T-helper 1 cell (primary cell): ENCODE results near the gene SLC7A4.
"Not testable (repeated sequence)": the region's sequence is repeated elsewhere in the genome, so short reads cannot be mapped to it uniquely, and the experiment has no call there.

Source experiments
- DNase-seq, 5 donors: peaks; one replicate each; pipeline ENCODE4 v3.0.0-alpha.2; 2012 to 2020

The SLC7A4 gene

DNA sequence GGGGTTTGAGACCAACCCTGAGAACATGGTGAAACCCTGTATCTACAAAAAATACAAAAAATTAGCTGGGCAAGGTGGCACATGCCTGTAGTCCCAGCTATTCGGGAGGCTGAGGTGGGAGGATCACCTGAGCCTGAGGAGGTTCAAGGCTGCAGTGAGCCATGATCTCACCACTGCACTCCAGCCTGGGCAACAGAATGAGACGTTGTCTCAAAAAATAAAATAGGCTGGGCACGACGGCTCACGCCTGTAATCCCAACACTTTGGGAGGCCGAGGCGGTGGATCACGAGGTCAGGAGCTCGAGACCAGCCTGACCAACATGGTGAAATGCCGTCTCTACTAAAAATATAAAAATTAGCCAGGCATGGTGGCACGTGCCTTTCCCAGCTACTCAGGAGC lies 32.1 kb upstream of the SLC7A4 start:
- not testable (repeated sequence) for DNase-seq

DNA sequence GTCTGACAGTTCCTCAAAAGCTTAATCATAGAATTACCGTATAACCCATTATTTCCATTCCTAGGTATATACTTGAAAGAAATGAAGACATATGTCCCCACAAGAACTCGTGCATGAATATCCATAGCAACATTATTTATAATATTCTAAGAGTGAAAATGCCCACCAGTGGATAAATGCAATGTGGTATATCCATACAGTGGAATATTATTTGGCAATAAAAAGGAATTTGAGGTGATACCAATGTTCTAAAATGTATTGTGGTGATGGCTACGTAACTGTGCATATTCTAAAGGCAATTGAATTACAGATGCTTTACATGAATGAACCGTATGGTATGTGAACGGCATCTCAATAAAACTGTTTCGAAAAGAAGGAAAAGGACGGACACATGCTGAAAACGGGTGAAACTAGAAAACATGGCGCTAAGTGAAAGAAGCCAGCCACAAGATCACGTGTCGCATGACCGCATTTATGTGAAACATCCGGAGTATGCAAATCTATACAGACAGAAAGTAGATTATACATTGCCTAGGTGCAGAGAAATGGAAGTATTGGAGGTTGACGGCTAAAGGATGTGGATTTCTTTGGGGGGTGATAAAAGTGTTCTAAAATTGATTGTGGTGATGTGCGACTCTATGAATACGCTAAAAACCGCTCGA lies 29.4 kb upstream of the SLC7A4 start:
- not testable (repeated sequence) for DNase-seq

DNA sequence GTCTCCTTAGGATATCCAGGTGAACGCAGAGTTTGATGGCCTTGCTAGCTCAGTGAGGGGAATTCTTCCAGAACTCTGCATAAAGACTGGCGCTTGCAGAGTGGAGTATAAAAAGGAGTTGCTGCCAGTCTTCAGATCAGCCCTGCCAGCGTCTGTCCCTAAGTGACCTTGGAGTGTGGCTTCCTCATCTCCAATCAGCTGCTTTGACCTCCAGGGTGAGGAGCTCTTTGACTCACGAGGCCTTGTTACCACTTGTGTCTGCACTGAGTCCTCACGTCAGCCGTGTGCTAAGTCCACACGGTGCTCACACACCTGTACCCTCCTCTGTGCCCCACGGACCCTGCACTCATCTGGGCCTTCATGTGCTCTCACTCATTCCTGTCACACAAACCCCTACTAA lies 28.0 kb upstream of the SLC7A4 start:
- not testable (repeated sequence) for DNase-seq

DNA sequence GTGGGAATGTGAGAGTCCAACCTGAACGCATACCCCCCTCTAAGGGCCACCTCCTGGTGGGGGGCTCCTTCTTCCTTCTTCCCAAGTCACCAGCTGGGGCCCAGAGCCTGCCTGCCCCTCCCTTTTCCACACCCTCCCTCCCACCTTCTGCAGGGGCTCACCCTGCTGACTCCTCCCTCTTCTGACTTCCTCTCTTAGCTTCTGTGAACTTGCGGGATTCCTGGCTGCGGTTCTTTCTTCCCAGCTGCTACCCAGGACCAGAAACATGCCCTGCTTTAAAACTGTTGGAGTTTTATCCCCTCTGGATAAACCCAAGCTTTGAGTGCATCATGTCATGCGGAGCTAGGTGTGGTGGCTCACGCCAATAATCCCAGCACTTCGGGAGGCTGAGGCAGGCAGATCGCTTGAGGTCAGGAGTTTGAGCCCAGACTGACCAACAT lies 23.5 kb upstream of the SLC7A4 start:
- no peak for DNase-seq

DNA sequence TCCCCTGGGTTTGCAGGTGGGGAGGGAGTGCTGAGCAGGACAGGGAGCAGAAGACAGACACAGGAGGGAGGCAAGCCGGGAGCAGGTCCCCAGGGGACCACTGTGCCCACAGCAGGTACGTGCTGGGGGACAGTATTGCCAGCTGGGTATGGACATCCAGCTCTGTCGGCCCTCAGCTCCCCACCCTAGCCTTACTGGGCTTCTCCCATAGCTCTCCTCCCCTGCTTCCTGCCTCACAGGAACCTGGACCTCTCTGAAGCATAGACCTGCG lies 23.1 kb upstream of the SLC7A4 start:
- DNase-seq: no peak

DNA sequence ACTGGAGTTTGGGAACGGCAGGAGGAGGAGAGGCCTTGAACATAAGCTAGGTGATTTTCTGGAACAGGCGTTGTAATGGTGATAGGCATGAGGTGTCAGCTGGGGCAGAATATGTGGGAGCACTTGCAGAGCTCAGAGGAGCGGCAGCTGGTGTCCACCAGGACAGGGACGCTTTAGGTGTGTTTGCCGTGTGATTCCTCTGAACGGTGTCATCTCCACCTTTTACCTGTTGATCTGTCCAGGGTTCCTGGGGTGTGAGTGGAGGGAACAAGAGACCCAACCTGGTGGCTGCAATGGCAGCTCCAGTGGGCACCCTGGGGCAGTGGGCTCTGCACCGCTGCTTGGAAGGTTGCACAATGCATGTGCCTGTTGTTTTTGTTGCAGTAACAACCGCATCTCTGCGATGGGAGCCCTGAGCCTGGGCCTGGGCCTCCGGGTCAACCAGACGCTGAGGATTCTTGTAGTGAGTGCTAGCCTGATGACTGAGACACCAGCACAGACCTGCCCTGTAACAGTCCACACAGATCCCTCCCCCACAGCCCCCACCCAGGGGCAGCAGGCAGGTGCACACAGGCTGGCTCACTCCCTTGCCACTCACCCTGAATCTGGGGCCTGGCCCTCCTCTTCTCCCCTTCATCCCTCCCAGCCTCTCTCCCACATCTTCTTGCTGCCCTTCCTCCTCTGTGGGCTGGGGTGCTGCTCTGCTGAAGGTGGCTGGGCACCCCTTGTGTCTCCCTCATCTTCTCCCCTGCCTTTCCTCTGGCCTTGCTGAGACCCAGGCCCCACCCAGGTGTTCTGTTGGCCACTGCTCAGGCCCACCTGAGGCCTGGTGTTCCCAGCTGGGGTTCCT lies 22.6 kb upstream of the SLC7A4 start:
- no peak for DNase-seq

DNA sequence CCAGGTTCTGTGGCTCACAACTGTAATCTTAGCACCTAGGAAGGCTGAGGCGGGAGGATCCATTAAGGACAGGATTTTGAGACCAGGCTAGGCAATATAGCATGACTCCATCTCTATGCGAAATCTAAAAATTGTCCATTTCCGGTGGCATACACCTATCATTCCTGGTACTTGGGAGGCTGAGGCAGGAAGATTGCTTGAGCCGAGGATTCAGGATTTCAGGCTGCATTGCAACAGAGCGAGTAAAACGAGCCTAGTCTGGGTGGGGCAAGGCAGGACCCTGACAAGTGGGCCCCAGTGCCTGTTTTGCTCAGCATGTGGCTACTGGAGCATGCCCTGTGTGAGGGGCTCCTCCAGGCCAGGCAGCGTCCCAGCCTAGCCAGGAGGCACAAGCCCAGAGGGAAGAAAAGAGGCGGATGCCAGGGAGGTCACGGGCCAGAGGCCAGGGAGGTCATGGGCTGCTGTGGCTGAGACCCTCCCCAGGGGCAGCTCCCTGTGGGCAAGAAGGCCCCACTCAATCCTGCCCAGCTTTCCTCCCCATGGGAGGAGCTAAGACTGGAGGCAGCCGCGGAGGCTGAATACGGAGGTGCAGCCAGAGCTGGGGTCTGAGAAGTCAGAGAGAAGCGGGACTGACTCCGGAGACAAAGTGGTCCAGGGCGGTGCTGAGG lies 21.8 kb upstream of the SLC7A4 start:
- DNase-seq: no peak

DNA sequence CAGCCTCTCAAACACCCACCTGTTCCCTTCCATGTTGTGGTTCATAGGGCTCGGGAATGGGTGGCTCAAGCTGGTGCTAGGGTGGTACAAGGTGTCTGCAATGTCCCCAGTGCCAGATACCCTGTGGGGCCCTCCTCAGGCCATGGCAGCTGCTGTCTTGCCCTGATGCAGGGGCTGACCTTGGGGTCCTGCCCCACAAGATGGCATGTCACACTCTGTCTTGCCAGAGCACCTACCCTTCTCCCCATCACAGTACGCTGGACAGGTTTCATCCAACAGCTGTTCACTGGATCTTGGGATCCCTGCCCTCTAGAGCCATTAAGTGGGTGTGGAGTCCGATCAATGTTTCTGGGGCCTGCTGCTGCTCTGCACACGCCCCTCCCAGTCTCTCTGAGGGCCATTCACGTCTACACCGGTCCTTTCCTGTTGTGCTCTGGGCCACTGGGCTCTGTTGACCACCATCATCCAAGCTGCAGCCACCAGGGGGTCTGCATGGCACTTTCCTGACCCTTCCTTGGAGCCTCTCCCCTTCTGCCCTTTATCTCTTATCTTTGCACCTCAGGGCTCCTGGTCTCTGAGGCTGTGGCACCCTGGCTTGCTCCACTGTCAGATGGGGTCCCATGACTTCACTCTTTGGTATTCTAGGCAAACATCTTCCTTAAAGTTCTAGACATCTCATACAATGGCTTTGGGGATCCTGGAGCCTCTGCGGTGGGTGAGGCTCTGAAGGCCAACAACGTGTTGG lies 20.5 kb upstream of the SLC7A4 start:
- DNase-seq: no peak

DNA sequence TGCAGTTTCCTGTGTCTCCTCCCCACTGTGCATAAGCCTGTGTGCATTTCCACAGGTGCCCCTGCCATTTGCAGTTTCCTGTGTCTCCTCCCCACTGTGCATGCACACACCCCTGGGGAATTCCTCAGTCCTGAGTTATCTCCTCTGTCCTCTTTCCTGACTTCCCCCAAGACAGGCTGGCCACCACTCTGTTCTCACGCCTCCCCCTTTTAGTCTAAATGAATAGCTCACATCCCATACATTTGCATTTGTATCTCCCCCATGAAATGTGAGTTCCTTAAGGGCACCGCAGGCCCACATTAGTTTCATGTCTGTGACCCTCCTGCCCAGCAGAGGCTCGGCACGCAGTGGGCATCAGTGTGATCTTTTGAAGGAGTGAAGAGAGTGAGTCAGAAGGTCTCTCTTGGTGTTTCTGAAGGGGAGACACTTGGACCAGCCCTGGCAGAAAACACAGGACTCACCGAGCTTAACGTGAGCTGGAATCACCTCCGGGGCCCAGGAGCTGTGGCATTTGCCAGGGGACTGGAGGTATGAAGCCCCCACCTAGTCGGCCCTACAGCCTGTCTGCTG lies 19.6 kb upstream of the SLC7A4 start:
- DNase-seq: no peak

DNA sequence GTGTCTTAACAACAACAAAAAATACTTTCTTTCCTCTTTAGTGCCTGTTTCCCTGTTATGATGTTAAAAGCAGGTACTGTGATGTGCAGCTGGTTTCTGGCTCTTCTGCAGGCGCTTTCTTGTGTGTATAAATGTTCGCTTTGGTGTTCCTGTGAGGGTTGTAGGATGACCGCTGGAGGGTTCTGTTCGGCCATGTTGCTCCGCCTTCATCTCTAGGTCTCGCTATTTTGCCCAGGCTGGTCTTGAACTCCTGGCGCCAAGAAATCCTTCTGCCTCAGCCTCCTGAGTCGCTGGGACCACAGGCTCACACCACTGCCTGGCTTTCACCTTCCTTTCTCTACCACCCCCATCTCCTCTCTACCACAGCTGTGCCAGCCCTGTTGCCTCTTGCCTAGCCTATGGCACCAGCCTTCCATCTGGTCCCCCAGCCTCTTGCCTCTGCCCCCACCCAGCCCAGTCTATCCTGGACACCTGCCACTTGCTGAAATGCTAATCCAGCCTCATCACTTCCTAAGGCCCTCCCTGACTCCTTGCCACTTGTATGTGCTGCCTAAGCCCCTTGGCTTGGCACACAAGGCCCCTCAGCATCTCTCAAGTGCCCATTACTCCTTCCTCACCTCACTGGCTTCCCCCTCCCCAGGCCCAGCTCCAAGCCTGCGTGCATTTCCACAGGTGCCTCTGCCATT lies 18.9 kb upstream of the SLC7A4 start:
- no peak for DNase-seq

DNA sequence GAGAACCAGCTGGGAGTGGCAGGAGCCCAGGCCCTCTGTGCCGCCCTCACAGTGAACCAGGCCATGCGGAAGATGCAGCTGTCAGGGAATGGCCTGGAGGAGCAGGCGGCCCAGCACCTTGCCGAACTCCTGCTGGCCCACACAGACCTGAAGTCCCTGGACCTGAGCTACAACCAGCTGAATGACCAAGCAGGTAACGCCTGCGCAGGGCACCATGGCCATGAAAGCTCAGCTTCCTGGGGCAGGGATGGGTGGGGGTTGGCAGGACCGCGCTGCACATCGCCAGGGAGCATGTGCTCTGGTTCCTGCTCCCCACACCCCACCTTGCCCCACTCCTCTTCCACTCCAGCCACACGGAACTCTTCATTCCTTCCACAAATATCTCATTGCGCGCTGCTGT lies 16.6 kb upstream of the SLC7A4 start:
- DNase-seq: not testable (repeated sequence)

DNA sequence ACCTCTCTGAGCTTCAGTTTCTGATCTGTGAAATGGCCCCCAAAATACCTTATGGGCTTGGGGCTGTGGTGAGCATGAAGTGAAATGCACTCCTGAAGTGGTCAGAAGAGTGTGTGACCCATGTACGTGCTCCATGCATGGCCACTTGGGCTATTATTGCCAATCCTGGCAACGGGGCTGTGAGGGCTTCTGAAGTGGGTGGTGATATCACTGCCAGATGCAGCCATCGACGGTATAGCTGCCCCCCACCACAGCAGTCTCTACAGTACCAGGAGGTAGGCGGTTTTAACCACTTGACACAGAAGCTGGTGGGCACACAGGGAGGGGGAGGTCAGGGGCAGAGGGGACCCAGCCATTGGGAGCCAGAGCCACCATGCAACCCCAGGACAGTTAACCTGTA lies 16.1 kb upstream of the SLC7A4 start:
- not testable (repeated sequence) for DNase-seq

DNA sequence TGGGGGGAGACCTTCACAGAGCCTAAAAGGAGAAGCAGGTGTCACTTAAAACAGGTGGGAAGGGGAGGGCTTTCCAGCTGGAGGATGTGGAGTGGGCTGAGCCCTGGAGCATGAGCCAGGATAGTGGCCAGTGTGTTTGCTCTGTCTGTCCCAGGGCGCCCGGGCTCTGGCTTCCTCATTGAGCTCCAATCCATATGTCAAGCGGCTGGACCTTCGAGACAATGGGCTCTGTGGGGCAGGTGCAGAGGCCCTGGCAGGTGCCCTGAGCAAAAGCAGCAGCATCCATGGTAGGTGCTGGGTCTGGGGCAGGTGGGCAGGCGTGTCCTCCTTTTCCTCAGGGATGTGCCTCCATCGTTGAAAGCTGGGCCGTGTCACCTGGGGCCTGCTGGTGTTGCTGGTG lies 15.4 kb upstream of the SLC7A4 start:
- no peak for DNase-seq

DNA sequence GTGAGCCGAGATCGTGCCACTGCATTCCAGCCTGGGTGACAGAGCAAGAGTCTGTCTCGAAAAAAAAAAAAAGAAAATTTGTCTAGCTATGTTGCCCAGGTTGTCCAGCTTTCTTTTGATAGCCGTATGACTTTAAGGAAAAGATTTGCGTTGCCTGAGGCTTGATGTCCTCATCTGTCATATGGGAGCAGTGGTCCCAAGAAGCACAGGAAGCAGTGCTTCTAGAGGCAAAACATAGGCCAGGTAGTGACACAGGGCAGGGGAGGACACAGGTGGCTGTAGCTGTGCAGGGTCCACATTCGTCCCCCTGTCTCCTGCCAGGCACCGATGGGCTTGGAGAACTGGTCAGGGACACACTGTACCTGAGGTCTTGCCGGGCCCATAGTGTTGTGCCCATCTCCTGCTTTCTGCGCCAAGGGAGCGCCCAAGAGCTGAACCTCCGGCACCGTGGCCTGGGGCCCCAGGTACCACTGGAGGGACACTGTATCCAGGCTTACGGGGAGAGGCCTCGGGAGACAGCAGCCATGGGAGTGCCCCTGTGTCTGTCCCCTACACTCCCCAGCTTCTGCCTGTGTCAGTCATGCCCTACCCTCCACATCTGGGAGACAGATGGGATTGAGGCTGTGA lies 14.8 kb upstream of the SLC7A4 start:
- DNase-seq: no peak

DNA sequence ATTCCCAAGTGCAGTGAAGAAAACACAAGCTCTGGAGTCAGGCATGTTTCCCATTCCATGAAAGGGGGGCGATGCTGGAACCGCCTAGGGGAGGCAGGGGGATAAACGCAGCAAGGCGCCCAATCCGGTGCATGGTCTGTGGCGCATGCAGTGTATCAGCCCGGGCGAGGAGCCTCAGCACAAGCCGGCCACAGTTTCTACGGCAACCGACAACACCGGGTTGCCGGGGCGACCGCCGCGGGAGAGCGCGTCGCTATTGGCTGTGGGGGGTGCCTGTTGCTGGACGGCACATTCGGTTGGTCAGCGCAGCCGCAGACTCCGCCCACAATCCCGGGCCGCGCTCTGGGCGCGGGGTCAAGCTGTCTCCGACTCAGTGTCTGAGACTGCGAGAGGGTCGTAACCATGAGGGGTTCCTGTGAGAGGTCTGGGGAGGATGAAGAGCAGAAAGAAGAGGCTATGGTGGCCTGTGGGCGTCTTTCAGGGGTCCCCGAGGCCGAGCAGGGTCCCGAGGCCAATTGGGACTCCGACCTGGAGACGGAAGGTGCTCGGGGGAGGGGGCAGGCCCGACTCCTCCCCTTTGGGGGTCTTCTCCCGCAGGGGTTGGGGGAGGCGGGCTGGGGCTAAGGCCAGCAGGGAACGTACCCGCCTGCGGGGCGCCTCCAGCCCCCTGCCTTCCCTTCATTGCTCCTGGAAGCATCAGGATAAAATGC lies 13.4 kb upstream of the SLC7A4 start, which contains the start of gene LRRC74B:
Gene LRRC74B, plus strand, starts transcription at position 362 of the 710 bp plus-strand sequence. Its CDS starts 41 bp downstream, at position 403.
- peak in 4 of 5 donors; percentile 25 to 63 (median 37) for DNase-seq

DNA sequence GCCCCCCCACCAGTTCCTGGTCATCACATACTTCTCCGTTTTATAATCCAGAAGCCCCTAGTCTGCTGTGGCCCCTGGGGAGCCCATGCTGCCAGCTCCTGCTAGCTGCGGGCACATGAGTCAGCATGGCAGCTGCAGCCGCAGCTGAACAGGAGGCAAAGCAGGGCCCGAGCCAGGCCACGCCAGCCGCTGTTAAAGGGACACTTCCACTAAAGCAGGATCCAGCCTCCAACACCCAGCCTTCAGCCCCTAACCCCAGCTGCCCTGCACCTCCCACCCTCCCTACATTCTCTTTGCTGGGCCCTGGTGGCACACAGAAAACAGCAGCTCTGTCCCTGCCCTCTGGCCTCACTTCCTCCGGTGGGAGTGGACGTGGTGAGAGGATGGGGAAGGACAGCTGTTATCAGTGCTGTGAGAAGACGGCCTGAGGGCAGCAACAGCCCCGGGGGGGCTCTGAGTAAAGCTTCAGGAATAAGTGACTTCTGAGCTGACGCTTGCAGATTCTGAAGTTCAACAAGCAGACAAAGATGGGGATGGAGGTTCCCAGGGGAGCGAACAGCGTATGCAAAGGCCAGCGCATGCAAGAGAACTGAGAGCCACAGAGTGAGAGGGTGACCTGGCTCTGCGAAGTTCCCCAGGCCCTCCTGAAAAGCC lies 12.7 kb upstream of the SLC7A4 start:
- DNase-seq: no peak

DNA sequence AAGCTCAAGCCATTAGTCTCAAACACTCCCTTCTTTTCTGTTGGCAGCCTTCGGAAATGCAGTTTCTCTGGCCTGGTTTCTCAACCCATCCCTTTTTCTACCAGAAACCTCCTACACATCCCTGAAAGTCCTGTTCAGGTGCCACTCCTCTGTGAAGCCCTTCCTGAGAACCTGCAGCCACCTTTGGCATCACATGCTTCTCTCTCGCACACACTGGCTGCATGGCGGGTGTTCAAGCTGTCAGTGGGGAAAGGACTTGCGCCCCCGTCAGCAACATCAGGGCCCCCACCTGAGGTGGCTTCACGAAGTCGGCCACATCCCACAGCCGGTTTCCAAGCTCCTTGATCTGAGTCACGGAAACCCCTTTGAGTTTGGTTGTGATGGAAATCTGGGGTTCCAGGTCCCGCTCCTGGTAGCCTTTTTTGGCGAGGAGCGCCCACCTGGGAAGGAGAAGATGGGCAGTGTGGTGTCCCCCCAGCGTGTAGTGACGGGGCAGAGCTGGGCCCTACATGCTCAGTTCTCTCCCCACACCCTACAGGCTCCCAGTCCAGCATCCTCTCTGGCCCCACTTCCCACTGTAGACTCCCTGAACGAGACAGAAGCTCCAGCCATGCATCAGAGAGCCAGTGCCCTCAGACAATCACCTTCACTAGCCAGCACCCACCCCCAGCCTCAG lies 11.6 kb upstream of the SLC7A4 start:
- DNase-seq: no peak

DNA sequence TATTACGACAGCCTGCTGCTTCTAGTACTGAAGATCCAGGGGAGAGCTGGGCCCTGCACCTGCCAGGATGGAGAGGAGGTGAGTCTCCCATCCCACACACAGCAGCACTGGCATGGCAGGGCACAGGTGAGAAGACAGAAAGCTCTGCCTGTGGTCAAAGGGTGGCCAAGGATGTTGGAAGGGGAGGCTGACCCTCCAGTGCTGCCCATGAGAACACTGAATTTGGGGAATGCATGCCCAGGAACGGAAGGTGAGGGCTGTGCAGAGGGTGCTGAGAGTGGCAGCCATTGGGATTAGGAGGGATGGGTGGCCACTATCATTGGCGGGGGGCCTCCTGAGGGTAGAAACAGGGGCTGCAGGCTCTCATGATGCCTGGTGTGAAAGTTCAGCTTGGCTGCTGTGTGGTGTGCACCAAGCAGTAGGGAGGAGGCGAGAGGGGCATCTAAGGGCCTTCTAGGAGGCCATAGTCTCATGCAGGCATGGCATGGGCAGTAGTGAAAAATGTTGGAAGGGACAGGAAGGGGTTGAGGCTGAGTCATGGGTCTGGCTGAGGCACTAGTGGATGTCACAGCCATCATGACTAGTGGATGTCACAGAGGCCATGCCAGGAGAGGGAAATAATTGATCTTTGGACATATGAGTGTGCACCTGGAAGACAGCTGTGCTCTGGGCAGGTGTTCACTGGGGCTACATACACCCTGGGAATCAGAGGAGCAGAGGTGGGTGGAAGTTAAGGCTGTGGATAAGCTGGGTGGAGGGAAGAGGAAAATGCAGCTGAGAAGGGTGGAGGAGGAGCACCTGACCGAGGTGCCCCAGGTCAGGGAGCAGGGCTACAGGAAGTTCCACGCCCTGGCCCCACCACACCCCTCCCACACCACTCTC lies 10.9 kb upstream of the SLC7A4 start:
- DNase-seq: no peak

DNA sequence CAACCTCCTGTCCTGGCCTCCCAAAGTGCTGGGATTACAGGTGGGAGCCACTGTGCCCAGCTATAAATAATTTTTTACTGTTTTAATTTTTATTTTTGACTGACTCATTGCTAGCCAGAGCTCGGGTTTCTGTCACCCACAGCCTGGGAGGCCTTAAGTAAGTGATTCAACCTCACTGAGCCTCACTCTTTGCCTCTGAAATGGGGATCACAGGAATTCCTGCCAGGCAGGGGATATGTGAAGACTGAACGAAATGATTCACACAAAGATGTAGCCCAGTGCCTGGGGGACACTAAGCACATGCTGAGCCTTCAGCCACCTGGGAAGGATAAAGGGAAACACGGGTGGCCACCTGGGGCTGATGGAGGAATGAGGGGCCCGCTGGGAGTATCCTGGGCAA lies 9.6 kb upstream of the SLC7A4 start:
- no peak for DNase-seq
